ENCODE results near the gene DDX56. TPM values are rescaled to one million over a fixed set of nuclear protein-coding genes. Genes with fewer than 3 reads are reported as not detected.

DDX56 gene
- total and polyA plus RNA-seq, 7 donors: 38.1 to 85.8 (median 56.3) TPM

DNA sequence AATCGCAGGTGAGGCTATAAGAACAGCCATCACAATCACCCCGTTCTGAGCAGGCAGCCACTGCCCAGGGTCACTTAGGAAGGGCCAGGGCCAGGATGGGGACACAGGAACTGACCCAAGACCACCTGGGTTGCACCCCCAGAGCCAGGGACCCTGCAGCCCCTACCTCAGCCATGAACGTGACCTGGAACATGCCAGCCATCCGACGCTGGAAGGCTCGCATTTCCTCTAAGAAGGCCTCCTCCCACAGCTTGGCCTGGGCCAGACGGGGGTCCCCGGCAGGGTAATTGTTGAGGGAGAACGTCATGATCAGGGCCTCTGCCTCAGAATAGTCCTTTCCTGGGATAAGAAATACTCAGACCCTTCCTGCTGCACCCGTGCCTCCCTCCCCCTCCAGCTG lies 37.6 kb downstream of the DDX56 start:
- no peak for ATAC-seq
- Histone ChIP-seq H3K27me3 (ENCODE audit: insufficient read depth in 3 of 3, low read length in 2 of 3) (no peaks in the 10 kb centered on the region), H3K36me3 (ENCODE audit: insufficient read depth in 1 of 2, low read depth in 1 of 2) (no peaks in the 10 kb centered on the region), H3K4me3 (no peak overlapping the region), H3K27ac (no peak overlapping the region), H3K4me1 (no peaks in the 10 kb centered on the region), H3K9me3 (no peaks in the 10 kb centered on the region)
- intact Hi-C loops (cut with DNase I): no loop called here
- DNase-seq: no peak
- WGBS, 3 donors: 77 to 84% (median 79%) methylated on average over 10 of the region's 10 CpGs
- TF ChIP-seq, protein P1, sequence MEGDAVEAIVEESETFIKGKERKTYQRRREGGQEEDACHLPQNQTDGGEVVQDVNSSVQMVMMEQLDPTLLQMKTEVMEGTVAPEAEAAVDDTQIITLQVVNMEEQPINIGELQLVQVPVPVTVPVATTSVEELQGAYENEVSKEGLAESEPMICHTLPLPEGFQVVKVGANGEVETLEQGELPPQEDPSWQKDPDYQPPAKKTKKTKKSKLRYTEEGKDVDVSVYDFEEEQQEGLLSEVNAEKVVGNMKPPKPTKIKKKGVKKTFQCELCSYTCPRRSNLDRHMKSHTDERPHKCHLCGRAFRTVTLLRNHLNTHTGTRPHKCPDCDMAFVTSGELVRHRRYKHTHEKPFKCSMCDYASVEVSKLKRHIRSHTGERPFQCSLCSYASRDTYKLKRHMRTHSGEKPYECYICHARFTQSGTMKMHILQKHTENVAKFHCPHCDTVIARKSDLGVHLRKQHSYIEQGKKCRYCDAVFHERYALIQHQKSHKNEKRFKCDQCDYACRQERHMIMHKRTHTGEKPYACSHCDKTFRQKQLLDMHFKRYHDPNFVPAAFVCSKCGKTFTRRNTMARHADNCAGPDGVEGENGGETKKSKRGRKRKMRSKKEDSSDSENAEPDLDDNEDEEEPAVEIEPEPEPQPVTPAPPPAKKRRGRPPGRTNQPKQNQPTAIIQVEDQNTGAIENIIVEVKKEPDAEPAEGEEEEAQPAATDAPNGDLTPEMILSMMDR (IDR thresholded peaks at IDR 0.05): no peak

DNA sequence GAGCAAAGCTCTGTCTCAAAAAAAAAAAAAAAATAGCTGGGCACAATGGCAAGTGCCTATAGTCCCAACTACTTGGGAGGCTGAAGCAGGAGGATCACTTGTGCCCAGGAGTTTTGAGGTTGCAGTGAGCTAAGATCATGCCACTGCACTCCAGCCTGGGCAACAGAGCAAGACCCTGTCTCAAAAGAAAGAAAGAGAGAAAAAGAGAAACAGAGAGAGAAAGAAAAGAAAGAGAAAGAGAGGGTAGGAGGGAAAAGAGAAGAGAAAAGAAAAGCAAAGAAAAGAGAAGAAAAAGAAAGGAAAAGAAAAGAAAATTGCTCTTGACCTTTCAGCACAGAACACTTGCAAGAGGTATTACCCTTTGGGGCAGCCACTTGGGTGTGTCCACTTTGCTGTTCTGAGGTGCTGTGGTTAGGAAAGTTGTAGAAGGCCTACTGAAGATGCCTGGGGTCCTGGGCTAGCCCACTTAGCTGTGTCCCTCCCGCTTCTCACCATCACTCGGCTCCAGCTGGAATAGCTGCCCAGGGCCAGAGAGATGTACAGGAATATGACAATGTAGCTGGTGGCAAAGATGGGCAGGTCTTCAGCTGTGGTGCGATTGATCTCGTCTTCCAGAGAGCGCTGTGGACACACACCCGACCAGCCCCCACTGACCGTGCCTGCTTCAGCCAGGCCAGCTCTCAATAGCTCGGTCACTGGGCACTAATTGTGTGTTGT lies 38.2 kb downstream of the DDX56 start:
- TF ChIP-seq, protein P1 (IDR thresholded peaks at IDR 0.05): no peak

DNA sequence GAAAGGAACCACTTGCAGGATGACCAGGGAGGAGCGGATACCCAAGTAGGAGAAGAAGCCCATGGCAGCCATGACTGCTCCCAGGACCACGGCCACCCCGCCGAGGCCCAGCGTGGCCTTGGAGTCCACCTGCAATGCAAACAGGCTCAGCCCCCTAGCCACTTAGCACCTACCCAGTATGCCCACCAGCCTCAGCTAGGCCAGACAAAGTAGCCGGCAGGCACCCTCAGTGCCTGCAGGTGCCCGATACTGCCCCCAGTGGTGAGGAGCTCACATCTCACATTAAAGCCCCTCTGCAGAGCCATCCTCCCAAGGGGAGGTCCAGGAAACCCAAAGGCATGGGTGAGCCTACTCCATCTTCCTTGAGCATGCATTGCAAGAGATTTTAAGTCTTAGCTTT lies 39.2 kb downstream of the DDX56 start:
- Histone ChIP-seq H3K4me3 (no peak overlapping the region), H3K9me3 (no peaks in the 10 kb centered on the region), H3K36me3 (ENCODE audit: insufficient read depth in 1 of 2, low read depth in 1 of 2) (no peaks in the 10 kb centered on the region), H3K4me1 (no peaks in the 10 kb centered on the region), H3K27ac (no peak overlapping the region), H3K27me3 (ENCODE audit: insufficient read depth in 3 of 3, low read length in 2 of 3) (no peaks in the 10 kb centered on the region)
- ATAC-seq (peak in 3 of 4 donors; percentile 68 to 72 (median 70)), DNase-seq (no peak)
- intact Hi-C loops (cut with DNase I): no loop called here
- WGBS, 3 donors: 58 to 59% (median 59%) methylated on average over 7 of the region's 7 CpGs
- TF ChIP-seq, protein P1 (IDR thresholded peaks at IDR 0.05): peak; percentile 34

More for the DNA sequence above, 38.2 kb downstream of the DDX56 start:
- ATAC-seq (no peak), DNase-seq (no peak)
- H3K36me3 ChIP-seq (ENCODE audit: insufficient read depth in 1 of 2, low read depth in 1 of 2): no peaks in the 10 kb centered on the region
- H3K9me3 ChIP-seq: no peaks in the 10 kb centered on the region
- WGBS, 3 donors: 87 to 94% (median 93%) methylated on average over 8 of the region's 8 CpGs
- H3K27me3 ChIP-seq (ENCODE audit: insufficient read depth in 3 of 3, low read length in 2 of 3): no peaks in the 10 kb centered on the region
- no peaks in the 10 kb centered on the region for H3K4me1 ChIP-seq
- H3K4me3 ChIP-seq: no peak overlapping the region
- intact Hi-C loops (cut with DNase I): no loop called here
- no peak overlapping the region for H3K27ac ChIP-seq

DNA sequence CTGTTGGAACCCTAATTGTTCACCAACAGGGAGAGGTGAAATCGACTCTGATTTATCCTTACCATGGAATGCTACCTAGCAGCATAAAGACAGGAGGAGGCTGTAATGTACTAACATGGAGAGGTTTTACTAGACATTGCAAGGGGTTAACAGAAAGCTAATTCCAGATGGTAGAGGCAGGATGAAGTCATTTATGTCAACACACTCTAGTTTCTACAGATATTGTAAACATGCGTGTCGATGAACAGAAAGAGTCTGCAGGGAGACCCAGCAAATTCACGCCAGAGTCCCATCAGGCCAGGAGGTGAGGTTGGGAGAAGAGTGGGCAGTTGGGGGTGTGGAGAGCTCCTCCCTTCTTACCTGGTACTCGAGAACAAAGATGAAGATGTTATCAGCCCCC lies 39.6 kb downstream of the DDX56 start:
- no peaks in the 10 kb centered on the region for H3K27me3 ChIP-seq (ENCODE audit: insufficient read depth in 3 of 3, low read length in 2 of 3)
- no peak for DNase-seq
- H3K9me3 ChIP-seq: no peaks in the 10 kb centered on the region
- no peak overlapping the region for H3K4me3 ChIP-seq
- H3K36me3 ChIP-seq (ENCODE audit: insufficient read depth in 1 of 2, low read depth in 1 of 2): no peaks in the 10 kb centered on the region
- ATAC-seq: no peak
- TF ChIP-seq, protein P1 (IDR thresholded peaks at IDR 0.05): no peak
- H3K4me1 ChIP-seq: no peaks in the 10 kb centered on the region
- intact Hi-C loops (cut with DNase I): no loop called here
- H3K27ac ChIP-seq: no peak overlapping the region
- 78 to 81% (median 78%) methylated on average over 5 of the region's 5 CpGs for whole genome bisulfite sequencing, 3 donors

All from psoas muscle (tissue), 8 donors.